ENCODE results near the gene MEGF8. TPM values are rescaled to one million over a fixed set of nuclear protein-coding genes. Genes with fewer than 3 reads are reported as not detected.

MEGF8 gene
- 1 to 10 TPM; 6.8 to 7.6 TPM for total RNA-seq

GRCh38 chr19:42325308-42325895 is at the start of gene MEGF8:
Gene MEGF8 (plus strand): TSS chr19:42325635. CDS start chr19:42326244, 609 bp downstream.
- Mint-ChIP-seq H3K4me1 (peaks cover 16% of the 10 kb centered on the region), H3K9me3 (no peaks in the 10 kb centered on the region), H3K36me3 (no peaks in the 10 kb centered on the region), H3K27ac (peak within 1 kb of the TSS; percentile 69), H3K4me3 (peak within 1 kb of the TSS; percentile 86), H3K27me3 (peaks cover 18% of the 10 kb centered on the region)
- DNase-seq: peak; percentile 98

- peaks cover 2% of the 10 kb centered on the region for H3K36me3 Mint-ChIP-seq
- peak overlapping the region; percentile 8 for H3K4me3 Mint-ChIP-seq
- no peak overlapping the region for H3K27ac Mint-ChIP-seq
- H3K27me3 Mint-ChIP-seq: no peaks in the 10 kb centered on the region
- H3K9me3 Mint-ChIP-seq: no peaks in the 10 kb centered on the region
- H3K4me1 Mint-ChIP-seq: peaks cover 42% of the 10 kb centered on the region
- DNase-seq: no peak
Measured at GRCh38 chr19:42276284-42276683, 49.2 kb upstream of the MEGF8 start.

GRCh38 chr19:42276821-42277220 is 48.6 kb upstream of the MEGF8 start:
- DNase-seq: no peak
- Mint-ChIP-seq H3K27me3 (no peaks in the 10 kb centered on the region), H3K27ac (no peak overlapping the region), H3K9me3 (no peaks in the 10 kb centered on the region), H3K4me3 (no peak overlapping the region), H3K36me3 (no peaks in the 10 kb centered on the region), H3K4me1 (peaks cover 45% of the 10 kb centered on the region)

GRCh38 chr19:42277821-42278451 is 47.5 kb upstream of the MEGF8 start:
- H3K27me3 Mint-ChIP-seq: no peaks in the 10 kb centered on the region
- H3K4me3 Mint-ChIP-seq: no peak overlapping the region
- H3K4me1 Mint-ChIP-seq: peaks cover 53% of the 10 kb centered on the region
- H3K27ac Mint-ChIP-seq: no peak overlapping the region
- H3K36me3 Mint-ChIP-seq: no peaks in the 10 kb centered on the region
- H3K9me3 Mint-ChIP-seq: no peaks in the 10 kb centered on the region
- DNase-seq: no peak

- Mint-ChIP-seq H3K27me3 (no peaks in the 10 kb centered on the region), H3K36me3 (no peaks in the 10 kb centered on the region), H3K9me3 (no peaks in the 10 kb centered on the region), H3K27ac (peak overlapping the region; percentile 80), H3K4me1 (peaks cover 53% of the 10 kb centered on the region), H3K4me3 (peak overlapping the region; percentile 78)
- DNase-seq: no peak
Measured at GRCh38 chr19:42278452-42279154, 46.8 kb upstream of the MEGF8 start.

- H3K4me3 Mint-ChIP-seq: peak overlapping the region; percentile 78
- DNase-seq: no peak
- H3K9me3 Mint-ChIP-seq: no peaks in the 10 kb centered on the region
- H3K4me1 Mint-ChIP-seq: peaks cover 53% of the 10 kb centered on the region
- peak overlapping the region; percentile 80 for H3K27ac Mint-ChIP-seq
- H3K27me3 Mint-ChIP-seq: no peaks in the 10 kb centered on the region
- H3K36me3 Mint-ChIP-seq: no peaks in the 10 kb centered on the region
Measured at GRCh38 chr19:42279155-42279901, 46.1 kb upstream of the MEGF8 start.

- H3K36me3 Mint-ChIP-seq: peaks cover 4% of the 10 kb centered on the region
- peak; percentile 91 for DNase-seq
- H3K27ac Mint-ChIP-seq: peak overlapping the region; percentile 80
- H3K9me3 Mint-ChIP-seq: no peaks in the 10 kb centered on the region
- peaks cover 52% of the 10 kb centered on the region for H3K4me1 Mint-ChIP-seq
- H3K4me3 Mint-ChIP-seq: peak overlapping the region; percentile 78
- H3K27me3 Mint-ChIP-seq: no peaks in the 10 kb centered on the region
Measured at GRCh38 chr19:42279902-42280814, 45.3 kb upstream of the MEGF8 start.

GRCh38 chr19:42280815-42281145 is 44.7 kb upstream of the MEGF8 start:
- Mint-ChIP-seq H3K27me3 (no peaks in the 10 kb centered on the region), H3K36me3 (peaks cover 4% of the 10 kb centered on the region), H3K9me3 (no peaks in the 10 kb centered on the region), H3K4me1 (peaks cover 52% of the 10 kb centered on the region), H3K27ac (no peak overlapping the region), H3K4me3 (peak overlapping the region; percentile 69)
- peak; percentile 50 for DNase-seq

GRCh38 chr19:42281146-42281826 is 44.1 kb upstream of the MEGF8 start:
- peaks cover 52% of the 10 kb centered on the region for H3K4me1 Mint-ChIP-seq
- H3K27ac Mint-ChIP-seq: peak overlapping the region; percentile 87
- H3K36me3 Mint-ChIP-seq: peaks cover 4% of the 10 kb centered on the region
- no peaks in the 10 kb centered on the region for H3K9me3 Mint-ChIP-seq
- no peaks in the 10 kb centered on the region for H3K27me3 Mint-ChIP-seq
- H3K4me3 Mint-ChIP-seq: peak overlapping the region; percentile 70
- DNase-seq: peak; percentile 51

- H3K9me3 Mint-ChIP-seq: no peaks in the 10 kb centered on the region
- H3K27me3 Mint-ChIP-seq: no peaks in the 10 kb centered on the region
- H3K4me1 Mint-ChIP-seq: peaks cover 45% of the 10 kb centered on the region
- DNase-seq: no peak
- H3K4me3 Mint-ChIP-seq: peak overlapping the region; percentile 70
- H3K36me3 Mint-ChIP-seq: peaks cover 4% of the 10 kb centered on the region
- H3K27ac Mint-ChIP-seq: peak overlapping the region; percentile 87
Measured at GRCh38 chr19:42281827-42282762, 43.3 kb upstream of the MEGF8 start.

GRCh38 chr19:42282819-42283187 is 42.6 kb upstream of the MEGF8 start:
- Mint-ChIP-seq H3K4me1 (peaks cover 43% of the 10 kb centered on the region), H3K4me3 (peak overlapping the region; percentile 48), H3K27ac (peak overlapping the region; percentile 87), H3K36me3 (peaks cover 4% of the 10 kb centered on the region), H3K9me3 (no peaks in the 10 kb centered on the region), H3K27me3 (no peaks in the 10 kb centered on the region)
- no peak for DNase-seq

- Mint-ChIP-seq H3K4me1 (peaks cover 40% of the 10 kb centered on the region), H3K9me3 (no peaks in the 10 kb centered on the region), H3K27ac (no peak overlapping the region), H3K4me3 (no peak overlapping the region), H3K36me3 (peaks cover 4% of the 10 kb centered on the region), H3K27me3 (no peaks in the 10 kb centered on the region)
- peak; percentile 96 for DNase-seq
Measured at GRCh38 chr19:42283188-42284065, 42.0 kb upstream of the MEGF8 start.

Measured in activated naive CD8-positive, alpha-beta T cell treated with anti-CD3 and anti-CD28 coated beads for 36 hours (primary cell).